ENCODE results near the gene FAM89B. TPM values are rescaled to one million over a fixed set of nuclear protein-coding genes. Genes with fewer than 3 reads are reported as not detected.

Gene FAM89B
- polyA plus RNA-seq, 1 donor, result 37.3 TPM

DNA sequence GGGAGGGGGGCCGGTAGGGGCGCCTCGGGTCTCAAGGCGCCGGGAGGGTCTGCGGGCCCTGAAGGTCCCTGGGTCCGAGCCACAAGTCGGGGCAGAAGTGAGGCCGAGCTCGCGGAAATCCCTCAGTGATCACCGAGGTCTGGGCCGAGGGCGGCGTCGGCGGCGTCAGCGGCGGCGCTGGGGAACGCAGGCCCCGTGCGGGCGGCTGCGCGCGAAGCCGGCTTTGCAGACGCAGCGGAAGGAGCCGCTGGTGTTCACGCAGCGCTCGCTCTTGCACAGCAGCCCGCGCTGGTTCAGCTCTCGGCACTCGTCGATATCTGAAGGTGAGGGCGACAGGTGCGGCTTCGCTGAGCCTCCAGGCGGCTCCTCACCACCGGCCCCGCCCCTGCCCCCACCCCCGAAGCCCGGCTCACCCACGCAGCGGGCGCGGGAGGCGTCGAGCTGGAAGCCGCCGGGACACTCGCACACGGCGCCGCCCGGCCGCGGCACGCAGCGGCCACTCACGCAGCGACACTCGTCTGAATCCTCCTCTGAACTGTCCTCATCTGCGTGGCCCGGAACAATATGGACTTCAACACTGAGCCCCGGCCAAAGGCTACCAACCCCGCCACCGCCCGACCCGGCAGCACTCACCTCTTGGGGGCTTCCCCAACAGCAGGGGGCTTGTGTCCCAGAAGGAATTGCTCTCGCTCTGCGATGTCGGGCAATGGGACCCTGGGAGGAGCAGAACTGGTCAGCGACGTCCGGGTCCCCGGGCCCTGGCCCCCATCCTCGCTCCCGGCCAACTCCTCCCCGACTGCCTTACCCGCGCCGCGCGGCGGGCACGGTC, 33.2 kb upstream of the FAM89B start:
- DNase-seq (ENCODE audit: low read depth), result no peak

GRCh38 chr11:65539744-65540289, 32.5 kb upstream of the FAM89B start:
- DNase-seq (ENCODE audit: low read depth), result no peak

DNA sequence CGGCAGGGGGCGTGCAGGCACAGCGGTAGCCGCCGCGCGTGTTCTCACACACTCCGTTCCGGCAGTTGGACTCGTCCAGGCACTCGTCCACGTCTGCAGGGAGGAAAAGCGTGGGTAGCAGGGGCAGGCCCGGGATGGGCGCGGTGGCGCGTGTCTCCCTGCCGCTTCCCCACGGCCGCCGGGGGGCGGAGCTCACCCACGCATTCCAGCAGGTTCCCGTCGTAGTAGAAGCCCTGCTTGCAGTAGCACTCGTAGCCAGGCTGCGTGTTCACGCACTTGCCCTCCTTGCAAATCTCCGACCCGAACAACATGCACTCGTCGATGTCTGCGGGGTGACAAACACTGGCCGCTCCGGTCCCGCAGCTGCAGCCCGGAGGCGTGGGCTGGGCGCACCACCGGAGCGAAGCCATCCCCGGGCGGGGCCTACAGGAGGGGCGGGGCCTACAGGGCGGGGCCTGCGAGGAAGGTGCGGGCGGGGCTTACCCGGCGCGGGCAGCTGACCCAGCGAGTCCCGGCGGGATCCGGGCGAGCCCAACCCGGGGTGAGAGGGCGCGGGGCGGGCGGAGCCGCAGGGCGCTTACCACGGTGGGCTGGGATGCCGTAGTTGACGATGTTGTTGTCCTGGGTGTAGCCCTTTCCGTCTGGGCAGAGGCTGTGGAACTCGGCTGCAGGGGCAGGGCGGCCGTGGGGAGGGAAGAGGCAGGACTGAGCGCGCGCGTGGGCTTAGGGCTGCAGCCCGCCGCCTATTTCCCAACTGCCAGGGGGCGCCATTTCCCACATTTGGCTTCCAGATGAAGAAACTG, 31.8 kb upstream of the FAM89B start:
- no peak for DNase-seq (ENCODE audit: low read depth)

- no peak for DNase-seq (ENCODE audit: low read depth)
Observed at GRCh38 chr11:65541093-65541982, 31.0 kb upstream of the FAM89B start.

- no peak for DNase-seq (ENCODE audit: low read depth)
Observed at GRCh38 chr11:65542738-65543390, 29.5 kb upstream of the FAM89B start.

DNA sequence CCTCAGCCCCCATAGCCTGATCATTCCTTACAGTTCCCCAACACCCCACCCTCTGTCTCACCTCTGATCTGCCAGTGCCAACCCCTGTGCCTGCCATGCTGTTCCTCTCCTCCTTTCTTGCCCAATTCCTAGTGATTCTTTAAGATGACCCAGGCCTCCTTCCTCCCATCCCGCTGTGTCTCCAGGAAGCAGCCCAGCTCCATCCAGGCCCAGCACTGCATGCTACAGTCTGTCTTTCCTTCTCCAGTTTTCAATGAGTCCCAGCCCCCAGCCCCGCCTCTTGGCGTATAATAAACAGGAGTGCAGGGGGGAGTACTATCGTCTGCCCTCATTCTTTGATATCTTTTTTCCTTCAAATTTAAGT, 26.5 kb upstream of the FAM89B start:
- DNase-seq (ENCODE audit: low read depth), result no peak

DNA sequence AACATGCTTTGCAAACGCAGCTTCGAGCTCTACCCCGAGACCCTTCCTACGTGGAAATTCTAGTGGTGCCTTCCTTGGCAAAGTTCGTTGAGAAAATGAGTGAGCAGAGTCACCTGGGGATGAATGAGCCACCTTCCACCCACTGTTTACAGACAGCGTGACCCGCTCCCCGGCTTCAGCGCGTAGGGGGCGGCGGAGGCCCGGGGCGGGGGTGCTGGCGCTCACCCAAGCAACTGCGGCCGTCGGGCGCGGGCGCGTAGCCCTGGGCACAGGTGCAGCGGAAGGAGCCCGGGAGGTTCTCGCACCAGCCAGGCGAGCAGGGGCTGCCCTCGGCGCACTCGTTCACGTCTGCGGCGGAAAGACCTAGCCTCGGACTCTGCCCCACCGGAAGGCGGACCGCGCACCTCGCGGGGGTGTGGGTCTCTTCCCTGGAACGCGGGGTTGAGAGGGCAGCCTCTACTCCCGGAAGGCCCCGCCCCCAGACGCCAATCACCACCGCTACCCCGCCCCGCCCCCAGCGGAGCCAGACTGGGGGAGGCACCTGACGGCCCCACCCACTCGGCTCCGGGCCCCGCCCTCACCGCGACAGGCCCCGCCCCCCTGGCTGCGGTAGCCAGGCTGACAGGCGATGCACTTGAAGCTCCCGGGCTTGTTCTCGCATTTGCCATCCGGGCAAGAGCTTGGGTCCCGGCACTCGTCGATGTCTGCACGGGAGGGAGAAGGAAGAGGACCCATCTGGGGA, 25.9 kb upstream of the FAM89B start:
- DNase-seq (ENCODE audit: low read depth), result no peak

- DNase-seq (ENCODE audit: low read depth), result no peak
Observed at GRCh38 chr11:65547446-65548125, 24.8 kb upstream of the FAM89B start.

DNA sequence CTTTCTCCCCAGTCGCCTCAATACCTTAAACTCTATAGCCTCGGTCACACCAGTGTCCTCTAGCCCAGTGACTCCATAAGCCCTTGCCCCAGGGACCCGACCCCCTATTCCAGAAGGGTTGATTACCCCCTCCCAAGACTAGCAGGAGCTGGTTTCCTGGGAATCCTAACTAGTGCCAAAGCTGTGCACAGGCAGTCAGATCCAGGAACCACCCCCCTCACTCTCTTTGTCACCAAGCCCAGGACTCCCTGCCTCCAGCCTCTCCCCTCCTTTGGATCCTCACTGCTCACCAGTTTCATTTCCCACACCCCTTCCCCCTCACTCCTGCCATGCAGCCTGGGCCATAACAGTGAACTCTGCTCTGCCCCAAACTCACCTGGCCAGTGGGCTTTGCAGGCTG, 23.9 kb upstream of the FAM89B start:
- DNase-seq (ENCODE audit: low read depth), result no peak

- no peak for DNase-seq (ENCODE audit: low read depth)
Observed at GRCh38 chr11:65549096-65549495, 23.2 kb upstream of the FAM89B start.

DNA sequence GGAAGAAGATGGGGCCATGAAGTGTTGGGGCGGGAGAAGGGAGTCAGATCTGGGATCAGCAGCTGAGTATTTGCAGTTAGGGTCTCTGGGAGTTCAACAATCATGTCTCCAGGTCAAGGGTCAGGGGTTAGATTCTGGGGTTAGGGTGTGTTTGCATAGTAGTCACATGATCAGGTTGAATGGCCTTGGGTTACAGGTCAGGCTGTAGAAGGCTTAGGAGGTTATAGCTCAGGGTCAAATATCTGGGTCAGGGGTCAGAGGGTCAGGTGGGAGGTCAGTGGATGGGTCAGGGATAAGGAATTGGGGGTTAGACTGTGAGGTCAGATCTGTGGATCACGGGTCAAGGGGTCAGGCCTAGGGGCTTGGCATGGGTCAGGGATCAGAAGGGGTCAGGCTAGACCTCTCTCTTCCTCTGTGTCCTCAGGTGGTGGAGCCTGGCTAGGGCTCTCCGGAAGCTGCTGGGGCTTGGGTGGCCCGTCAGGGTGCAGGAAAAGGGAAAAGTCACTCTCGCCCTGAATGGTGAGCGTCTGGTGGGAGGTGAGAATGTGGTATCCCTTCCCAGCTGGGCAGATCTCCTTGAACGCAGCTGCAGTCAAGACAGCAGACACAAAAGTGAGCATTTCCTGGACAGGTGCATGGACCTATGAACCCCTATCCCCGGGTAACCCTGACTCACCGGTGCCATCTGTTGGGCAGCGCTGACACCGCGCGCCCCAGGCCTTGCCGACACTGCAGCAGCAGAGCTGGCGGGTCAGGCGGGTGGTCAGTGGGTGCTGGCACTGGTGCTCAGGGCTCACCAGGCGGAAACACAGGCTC, 20.6 kb upstream of the FAM89B start:
- no peak for DNase-seq (ENCODE audit: low read depth)

- DNase-seq (ENCODE audit: low read depth), result no peak
Observed at GRCh38 chr11:65552388-65552951, 19.9 kb upstream of the FAM89B start.

DNA sequence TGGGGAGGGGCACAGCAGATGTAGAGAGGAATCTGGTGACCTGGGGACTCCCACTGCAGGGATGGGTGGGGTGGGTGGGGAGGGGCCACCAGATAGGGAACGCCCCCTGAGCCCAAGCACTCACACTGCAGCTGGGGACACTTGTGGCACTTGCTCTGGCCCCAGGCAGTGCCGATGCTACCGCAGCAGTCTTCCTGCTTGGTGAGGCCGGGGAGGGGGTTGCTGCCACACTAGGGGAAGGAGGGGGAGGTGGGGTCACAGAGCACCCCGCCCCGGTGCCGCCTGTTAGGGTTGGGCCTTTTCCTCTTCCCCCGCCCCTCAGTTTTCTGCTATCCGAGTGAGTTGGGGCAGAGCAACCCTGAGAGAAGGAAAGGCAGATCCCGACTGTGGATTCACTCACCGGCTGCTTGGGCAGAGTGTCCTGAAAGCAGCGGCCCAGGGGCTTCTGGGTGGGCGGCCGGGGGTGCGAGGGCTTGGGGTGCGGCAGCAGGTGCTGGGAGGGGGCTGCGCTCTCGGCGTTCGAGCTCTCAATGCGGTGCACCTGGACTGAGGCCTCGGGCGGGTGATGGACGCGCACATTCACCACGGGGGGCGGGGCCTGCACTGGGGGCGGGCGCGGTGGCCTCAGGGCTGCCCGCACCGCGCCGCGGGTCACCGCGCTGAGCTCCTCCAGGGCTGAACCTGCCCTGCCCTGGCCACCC, 18.9 kb upstream of the FAM89B start:
- no peak for DNase-seq (ENCODE audit: low read depth)

GRCh38 chr11:65554057-65554818, 18.1 kb upstream of the FAM89B start:
- DNase-seq (ENCODE audit: low read depth), result no peak

GRCh38 chr11:65554842-65555430, 17.4 kb upstream of the FAM89B start:
- DNase-seq (ENCODE audit: low read depth), result no peak

DNA sequence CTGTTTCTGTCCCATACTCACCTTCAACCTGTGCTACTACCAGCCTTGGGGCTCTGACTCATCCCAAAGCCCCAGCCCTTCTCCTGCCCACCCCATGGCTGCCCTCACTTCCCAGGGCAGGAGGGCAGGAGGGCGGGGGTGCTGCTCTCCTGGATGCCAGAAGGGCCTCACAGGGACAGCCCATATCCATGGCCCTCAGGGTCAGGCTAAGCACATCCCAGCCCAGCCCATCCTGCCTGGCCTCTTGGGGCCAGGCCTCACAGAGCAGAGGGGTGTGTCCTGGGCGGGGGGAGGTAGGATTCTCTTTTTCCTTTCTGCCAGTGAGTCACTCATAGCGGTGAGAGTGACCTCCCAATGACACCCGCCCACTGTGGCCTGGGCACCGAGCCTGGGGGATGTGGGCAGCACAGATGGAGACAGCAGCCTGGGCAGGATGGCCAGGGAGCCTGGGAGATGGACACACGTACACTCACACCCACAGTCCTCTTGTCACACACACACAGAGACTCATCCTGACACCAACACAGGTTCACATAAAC, 16.6 kb upstream of the FAM89B start:
- DNase-seq (ENCODE audit: low read depth), result no peak

Data from forelimb muscle (tissue), 1 donor.